Keratinocyte (primary cell): ENCODE results near the gene AGAP1. TPM values are rescaled to one million over a fixed set of nuclear protein-coding genes. Genes with fewer than 3 reads are reported as not detected.

Experiments
- DNase-seq: peaks from one replicate; pipeline ENCODE4 v3.0.0-alpha.2; 2011; ENCODE audit warnings: low read depth, missing footprints, low spot score
- FAIRE-seq: peaks from 2 replicates; lab custom pipeline; 2011; peaks lifted over from hg19 to GRCh38; lab: Jason Lieb, UNC
- H2AFZ ChIP-seq: 2 replicates; pipeline ENCODE4 v1.6.0; 2012; ENCODE audit warnings: low read length, control low read depth, inconsistent platforms; ENCODE audit not compliant: control insufficient read depth
- H3K27ac ChIP-seq: 2 replicates; pipeline ENCODE4 v1.5.1; 2011; ENCODE audit warnings: low read length; ENCODE audit not compliant: control insufficient read depth, insufficient read depth
- H3K27me3 ChIP-seq: 3 replicates; pipeline ENCODE4 v1.6.0; 2011; ENCODE audit warnings: low read length; ENCODE audit not compliant: control insufficient read depth, insufficient read depth; ENCODE audit errors: extremely low read depth
- H3K36me3 ChIP-seq, 2 experiments: 2 replicates in 1 of 2; 3 replicates in 1 of 2; pipeline ENCODE4 v1.5.1; 2011; ENCODE audit warnings: low read length in 2 of 2, mild to moderate bottlenecking in 1 of 2; ENCODE audit not compliant: control insufficient read depth in 2 of 2, insufficient read depth in 2 of 2; ENCODE audit errors: extremely low read depth in 1 of 2
- H3K4me1 ChIP-seq: 3 replicates; pipeline ENCODE4 v1.5.1; 2011; ENCODE audit warnings: low read length; ENCODE audit not compliant: control insufficient read depth, insufficient read depth; ENCODE audit errors: extremely low read depth
- H3K4me2 ChIP-seq: 3 replicates; pipeline ENCODE4 v1.6.0; 2011; ENCODE audit warnings: low read depth, low read length; ENCODE audit not compliant: control insufficient read depth, insufficient read depth; ENCODE audit errors: extremely low read depth
- H3K4me3 ChIP-seq, 3 experiments: fragments of 200-600 bp in 1 of 3; sonication (generic) in 1 of 3; 2 replicates in 2 of 3; 3 replicates in 1 of 3; pipeline ENCODE4 v1.5.1; 2011 to 2016; ENCODE audit warnings: low read length in 3 of 3, mild to moderate bottlenecking in 3 of 3, control low read depth in 2 of 3, inconsistent platforms in 1 of 3, low read depth in 1 of 3, mixed read lengths in 1 of 3, mixed run types in 1 of 3, moderate library complexity in 1 of 3; ENCODE audit not compliant: control insufficient read depth in 2 of 3, insufficient read depth in 2 of 3; ENCODE audit errors: extremely low read depth in 1 of 3
- H3K79me2 ChIP-seq: 2 replicates; pipeline ENCODE4 v1.6.0; 2012; ENCODE audit warnings: low read length; ENCODE audit not compliant: control insufficient read depth, insufficient read depth
- H3K9ac ChIP-seq: 3 replicates; pipeline ENCODE4 v1.6.0; 2011; ENCODE audit warnings: low read length; ENCODE audit not compliant: control insufficient read depth, insufficient read depth; ENCODE audit errors: extremely low read depth
- H3K9me1 ChIP-seq: 3 replicates; pipeline ENCODE4 v1.6.0; 2011; ENCODE audit warnings: low read length; ENCODE audit not compliant: control insufficient read depth, insufficient read depth; ENCODE audit errors: extremely low read depth
- H3K9me3 ChIP-seq: 2 replicates; pipeline ENCODE4 v1.5.1; 2012; ENCODE audit warnings: low read depth, low read length; ENCODE audit not compliant: control insufficient read depth
- H4K20me1 ChIP-seq: 3 replicates; pipeline ENCODE4 v1.6.0; 2011; ENCODE audit warnings: low read length; ENCODE audit not compliant: control insufficient read depth, insufficient read depth; ENCODE audit errors: extremely low read depth
- CTCF ChIP-seq, 3 experiments: IDR thresholded peaks in 1 of 3; conservative IDR thresholded peaks in 1 of 3; optimal IDR thresholded peaks in 1 of 3; 2 replicates in 2 of 3; 3 replicates in 1 of 3; pipeline versions ENCODE3 to v1.5.1; 2011; ENCODE audit warnings: low read length in 3 of 3, mild to moderate bottlenecking in 3 of 3, moderate library complexity in 2 of 3, control low read depth in 1 of 3, inconsistent platforms in 1 of 3; ENCODE audit not compliant: insufficient read depth in 2 of 3; ENCODE audit errors: extremely low read depth in 1 of 3
- EZH2 ChIP-seq: IDR thresholded peaks from one replicate; pipeline ENCODE4 v1.6.1; 2012; ENCODE audit warnings: inconsistent platforms, mild to moderate bottlenecking, low read length, moderate library complexity
- dilution Hi-C: fragments of 300-500 bp; cut with MboI; formaldehyde crosslinking; loops from one replicate; pipeline ENCODE4 v1.7.0; 2020; ENCODE audit warnings: low sequenced_read_pairs; ENCODE audit not compliant: extremely low pct_ligation_motif_present
- polyA plus RNA-seq, 5 experiments: library from polyadenylated mRNA; depleted of rRNA in 3 of 5; stranded (reverse) in 3 of 5; stranded (forward) in 1 of 5; unstranded in 1 of 5; fragments of >200 nt; gene quantifications; 1 replicate in 1 of 5; 2 replicates in 3 of 5; 3 replicates in 1 of 5; pipeline versions ENCODE4 v1.2.1 to v1.2.3, GENCODE V29; 2011 to 2012; ENCODE audit warnings: missing spikeins in 2 of 5, low read depth in 1 of 5, low replicate concordance in 1 of 5

AGAP1 gene
- polyA plus RNA-seq, 1 donor (not counting 4 experiments of a cell fraction or from before 2014, with no cell fraction given) = 12.6 TPM

- Histone ChIP-seq H4K20me1 (no peaks in the 10 kb centered on the region), H2AFZ (no peak overlapping the region), H3K9ac (no peak overlapping the region), H3K9me3 (no peaks in the 10 kb centered on the region), H3K4me3 (no peak overlapping the region), H3K4me1 (no peaks in the 10 kb centered on the region), H3K27ac (no peak overlapping the region), H3K79me2 (no peaks in the 10 kb centered on the region), H3K27me3 (no peaks in the 10 kb centered on the region), H3K9me1 (no peaks in the 10 kb centered on the region), H3K36me3 (peaks cover 0 to 2% of the 10 kb centered on the region in 2 experiments), H3K4me2 (no peak overlapping the region)
- no peak for FAIRE-seq
- DNase-seq = no peak
- dilution Hi-C loops = no loop called here
- TF ChIP-seq EZH2 (no peak), CTCF (optimal IDR thresholded peaks at IDR 0.05 in 1 of 3, IDR thresholded peaks at IDR 0.05 in 1 of 3, conservative IDR thresholded peaks at IDR 0.05 in 1 of 3; ENCODE audit: extremely low read depth in 1 of 3, insufficient read depth in 2 of 3, low read length in 3 of 3) (no peak)
Observed at GRCh38 chr2:235833971-235834620, 340.3 kb downstream of the AGAP1 start.

DNA sequence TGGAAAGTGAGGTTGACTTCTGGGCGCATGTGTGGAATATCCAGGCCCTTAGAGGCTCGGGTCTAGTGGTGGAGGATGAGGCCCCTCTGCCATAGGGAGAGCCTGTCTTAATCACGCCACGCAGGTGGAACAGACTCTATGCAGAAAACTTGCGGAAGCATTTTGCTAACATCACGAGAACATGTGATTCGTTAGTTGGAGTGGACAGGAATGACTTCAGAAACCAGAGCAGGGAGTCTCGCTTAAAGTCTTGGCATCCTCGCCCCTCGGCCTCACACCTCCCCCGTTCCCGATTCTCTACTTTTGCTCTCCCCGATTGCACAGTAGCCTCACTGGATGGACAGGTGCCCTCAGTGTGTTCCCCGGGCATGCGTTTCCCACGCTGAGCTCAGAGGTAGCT, 340.9 kb downstream of the AGAP1 start:
- DNase-seq (no peak), FAIRE-seq (peak; percentile 46)
- TF ChIP-seq CTCF (optimal IDR thresholded peaks at IDR 0.05 in 1 of 3, IDR thresholded peaks at IDR 0.05 in 1 of 3, conservative IDR thresholded peaks at IDR 0.05 in 1 of 3; ENCODE audit: extremely low read depth in 1 of 3, insufficient read depth in 2 of 3, low read length in 3 of 3) (no peak), EZH2 (no peak)
- Histone ChIP-seq H3K27me3 (no peaks in the 10 kb centered on the region), H3K27ac (no peak overlapping the region), H3K4me1 (no peaks in the 10 kb centered on the region), H3K4me3 (no peak overlapping the region), H3K4me2 (no peak overlapping the region), H4K20me1 (no peaks in the 10 kb centered on the region), H3K79me2 (no peaks in the 10 kb centered on the region), H3K36me3 (peaks cover 0 to 2% of the 10 kb centered on the region in 2 experiments), H2AFZ (no peak overlapping the region), H3K9ac (no peak overlapping the region), H3K9me1 (no peaks in the 10 kb centered on the region), H3K9me3 (no peaks in the 10 kb centered on the region)
- dilution Hi-C loops = no loop called here
